HepG2 (cell line): Measurements from ENCODE around the gene CXCL8. TPM values are rescaled to one million over a fixed set of nuclear protein-coding genes. Genes with fewer than 3 reads are reported as not detected.

Source experiments
- ATAC-seq: fragments of 200-7000 bp; cut with Tn5 transposase; 3 replicates; pipeline ENCODE4 v1.9.1; 2020; ENCODE audit warnings: mild to moderate bottlenecking, moderate library complexity
- BruUV-seq: library from RNA; stranded (reverse); fragments of 400-500 nt; replicated peaks from 2 replicates; lab custom pipeline; 2021; lab: Mats Ljungman, UMichigan
- CTCF ChIA-PET: fragments of 300-600 bp; formaldehyde crosslinking; extraction: SDS; loops from one replicate; lab custom pipeline; 2021; ENCODE audit warnings: low total read pairs, inconsistent platforms, low intra/inter-chr PET ratio; lab: Yijun Ruan, JAX
- POLR2A ChIA-PET: fragments of 350-600 bp; sonication (Branson Sonifier 250); formaldehyde crosslinking; loops from one replicate; lab custom pipeline; 2020; ENCODE audit warnings: antibody characterized with exemption, inconsistent platforms; lab: Yijun Ruan, JAX
- DNase-seq: peaks from one replicate; pipeline ENCODE4 v3.0.0-alpha.2; 2015; ENCODE audit warnings: low spot score
- FAIRE-seq: peaks from 3 replicates; lab custom pipeline; 2011; peaks lifted over from hg19 to GRCh38; lab: Jason Lieb, UNC
- H2AFZ ChIP-seq: one replicate; pipeline ENCODE4 v1.6.1; 2011; ENCODE audit warnings: low read length, inconsistent platforms
- H3K27ac ChIP-seq: fragments of 300-600 bp; 3 replicates; pipeline ENCODE4 v1.8.0; 2011; ENCODE audit warnings: mixed run types, mild to moderate bottlenecking, mixed read lengths, low read length, inconsistent platforms; ENCODE audit not compliant: insufficient read depth; ENCODE audit errors: extremely low read length
- H3K27me3 ChIP-seq, 2 experiments: fragments of 200-600 bp in 1 of 2; 2 replicates in 1 of 2; 3 replicates in 1 of 2; pipeline versions ENCODE4 v1.6.0 to v1.8.0; 2011; ENCODE audit warnings: low read length in 2 of 2, mild to moderate bottlenecking in 2 of 2, moderate library complexity in 2 of 2, inconsistent platforms in 1 of 2; ENCODE audit not compliant: insufficient read depth in 2 of 2, control insufficient read depth in 1 of 2
- H3K36me3 ChIP-seq, 2 experiments: fragments of 200-600 bp in 1 of 2; replicated peaks in 1 of 2; 2 replicates in 1 of 2; 3 replicates in 1 of 2; pipeline versions ENCODE4 v1.5.1 to v1.8.0; 2011; ENCODE audit warnings: low read length in 2 of 2, inconsistent platforms in 1 of 2; ENCODE audit not compliant: insufficient read depth in 2 of 2, control insufficient read depth in 1 of 2
- H3K4me1 ChIP-seq: 2 replicates; pipeline ENCODE4 v1.5.1; 2012; ENCODE audit warnings: low read length, inconsistent platforms; ENCODE audit not compliant: insufficient read depth
- H3K4me2 ChIP-seq: 2 replicates; pipeline ENCODE4 v1.6.0; 2011; ENCODE audit warnings: low read depth, low read length, inconsistent platforms
- H3K4me3 ChIP-seq, 3 experiments: fragments of 200-600 bp in 1 of 3; sonication (generic), shearing (Covaris generic) in 1 of 3; replicated peaks in 1 of 3; 2 replicates each; pipeline ENCODE4 v1.5.1; 2011 to 2016; ENCODE audit warnings: low read length in 3 of 3, inconsistent platforms in 2 of 3, low read depth in 2 of 3, mild to moderate bottlenecking in 2 of 3, control low read depth in 1 of 3, mixed read lengths in 1 of 3; ENCODE audit not compliant: insufficient read depth in 1 of 3
- H3K79me2 ChIP-seq: one replicate; pipeline ENCODE4 v1.6.1; 2011; ENCODE audit warnings: low read length, inconsistent platforms; ENCODE audit not compliant: insufficient read depth
- H3K9ac ChIP-seq: 2 replicates; pipeline ENCODE4 v1.6.0; 2011; ENCODE audit warnings: mild to moderate bottlenecking, low read depth, low read length, inconsistent platforms; ENCODE audit not compliant: insufficient read depth
- H3K9me3 ChIP-seq: 2 replicates; pipeline ENCODE4 v1.5.1; 2012; ENCODE audit warnings: mild to moderate bottlenecking, low read length
- H4K20me1 ChIP-seq: 2 replicates; pipeline ENCODE4 v1.6.0; 2011; ENCODE audit warnings: inconsistent platforms, mild to moderate bottlenecking, low read length, moderate library complexity; ENCODE audit not compliant: insufficient read depth
- GATA4 ChIP-seq: sonication (generic); IDR thresholded peaks from 2 replicates; pipeline ENCODE4 v1.6.1; 2016; ENCODE audit warnings: antibody characterized with exemption, low read depth, borderline replicate concordance
- MIXL1 ChIP-seq: IDR thresholded peaks from 2 replicates; pipeline ENCODE4 v1.6.1; 2016
- NR2F2 ChIP-seq: IDR thresholded peaks from 2 replicates; pipeline ENCODE4 v1.6.1; 2012; ENCODE audit warnings: low read depth, inconsistent platforms, borderline replicate concordance
- SKI ChIP-seq: fragments of 450-650 bp; IDR thresholded peaks from one replicate; pipeline ENCODE4 v1.6.1; 2018; ENCODE audit warnings: mild to moderate bottlenecking; ENCODE audit not compliant: partially characterized antibody
- ZKSCAN5 ChIP-seq: sonication (generic); formaldehyde crosslinking; IDR thresholded peaks from 2 replicates; pipeline ENCODE4 v1.5.1; 2020; ENCODE audit warnings: mild to moderate bottlenecking, missing genetic modification reagents
- ZNF720 ChIP-seq: sonication (generic); formaldehyde crosslinking; IDR thresholded peaks from 2 replicates; pipeline ENCODE4 v1.4.0; 2020; ENCODE audit warnings: missing genetic modification reagents
- ZNF792 ChIP-seq: IDR thresholded peaks from 2 replicates; pipeline ENCODE4 v1.6.1; 2016
- ZNF878 ChIP-seq: sonication (generic); formaldehyde crosslinking; IDR thresholded peaks from 2 replicates; pipeline ENCODE4 v1.8.1; 2023; ENCODE audit warnings: mild to moderate bottlenecking, missing genetic modification reagents, moderate library complexity
- WGBS: methylation state at CpG from one replicate; pipeline ENCODE4 v1.1.6; 2017; ENCODE audit warnings: low lambda C conversion rate; 5-methylcytosine and 5-hydroxymethylcytosine counted together
- in situ Hi-C: cut with HindIII; loops from 2 replicates; pipeline ENCODE4 v1.10.0; 2017; ENCODE audit warnings: low pct_unique_long_range_greater_than_20kb; ENCODE audit not compliant: extremely low pct_ligation_motif_present
- intact Hi-C: fragments of 100-400 bp; cut with micrococcal nuclease; formaldehyde crosslinking; loops from one replicate; pipeline ENCODE4 v1.10.0; 2022; ENCODE audit not compliant: unreplicated experiment
- polyA plus RNA-seq, 8 experiments: library from polyadenylated mRNA; depleted of rRNA in 3 of 8; stranded (reverse) in 7 of 8; unstranded in 1 of 8; fragments of >200 nt; fragmentation: Illumina TruSeq in 4 of 8; extraction: Trizol in 4 of 8; gene quantifications; 2 replicates each; pipeline versions ENCODE4 v1.2.1 to v1.2.3, GENCODE V29; 2011 to 2016; ENCODE audit warnings: low read depth in 4 of 8, missing spikeins in 1 of 8, mixed read lengths in 1 of 8; ENCODE audit not compliant: insufficient read depth in 1 of 8
- total RNA-seq, 5 experiments: library from RNA; depleted of rRNA; stranded (reverse); fragments of >200 nt; fragmentation: Illumina TruSeq; extraction: Trizol; gene quantifications; 2 replicates each; pipeline ENCODE4 v1.2.3, GENCODE V29; 2016; ENCODE audit warnings: low read depth in 1 of 5
- TF ChIP-seq, protein P1 (sequence below): sonication (generic); formaldehyde crosslinking; IDR thresholded peaks from 2 replicates; pipeline ENCODE4 v1.4.0; 2020; ENCODE audit warnings: missing genetic modification reagents
- TF ChIP-seq, protein P2 (sequence below): sonication (generic); formaldehyde crosslinking; conservative IDR thresholded peaks from 2 replicates; pipeline ENCODE4 v1.8.0; 2022; ENCODE audit warnings: missing genetic modification reagents
- TF ChIP-seq, protein P3 (sequence below): sonication (generic); formaldehyde crosslinking; IDR thresholded peaks from 2 replicates; pipeline ENCODE4 v1.4.0; 2020; ENCODE audit warnings: missing genetic modification reagents

Gene CXCL8
- total and polyA plus RNA-seq, 2 of the 13 experiments (the other 11 are each of a cell fraction or from before 2014, with no cell fraction given): 1.8 to 7.8 TPM

DNA sequence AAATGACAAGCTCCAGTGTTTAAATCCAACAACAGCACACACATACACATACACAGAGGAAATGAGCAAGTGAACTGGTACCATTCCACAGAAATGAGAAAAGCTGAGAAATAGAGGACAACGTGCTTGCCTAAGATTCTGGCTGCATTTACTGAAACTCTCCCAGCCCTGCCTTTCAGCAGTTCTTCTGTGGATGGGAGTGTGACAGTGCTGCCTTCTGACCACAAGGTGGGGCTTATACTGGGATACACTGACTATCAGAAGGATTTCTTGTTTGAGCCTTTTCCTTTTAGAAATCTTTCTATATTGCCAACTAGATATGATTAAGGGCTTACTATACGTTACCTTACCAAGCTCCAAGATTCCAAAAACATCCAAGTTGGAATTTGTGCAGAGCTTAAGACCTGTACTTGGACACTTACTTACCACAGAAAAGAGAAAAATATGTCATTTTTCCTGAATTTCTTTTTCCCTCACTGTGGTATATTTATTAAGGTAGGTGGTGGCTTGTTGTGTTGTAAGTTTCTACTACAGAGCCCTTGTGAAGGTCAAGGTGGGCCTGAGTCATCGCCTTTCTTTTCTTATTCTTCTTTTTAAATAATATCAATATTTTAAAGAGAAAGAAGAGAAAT, 10.7 kb upstream of the CXCL8 start (continued):
- TF ChIP-seq ZNF878 (CRISPR knock-in tag) (no peak), NR2F2 (no peak)

DNA sequence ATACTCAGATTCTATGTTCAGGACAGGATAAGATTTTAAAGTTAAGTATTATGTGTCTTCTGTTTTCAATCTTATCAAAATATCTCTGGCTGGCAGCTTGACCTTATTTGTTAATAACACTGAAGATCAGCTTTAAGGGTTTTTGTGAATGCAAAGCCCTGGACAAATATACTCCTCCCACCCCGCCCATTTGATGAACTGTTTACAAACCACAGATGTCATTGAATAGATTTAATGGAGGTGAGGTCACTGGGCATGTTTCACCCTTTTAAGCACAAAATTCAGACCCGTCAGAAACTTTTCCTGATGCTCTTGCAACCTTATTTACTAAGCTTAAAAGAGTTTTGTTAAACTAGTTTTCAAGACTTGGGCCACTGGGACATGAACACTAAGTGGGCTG, 10.1 kb upstream of the CXCL8 start:
- 0% methylated on average over 2 of the region's 2 CpGs for WGBS
- Histone ChIP-seq H3K79me2 (no peaks in the 10 kb centered on the region), H3K27me3 (peaks cover 0 to 3% of the 10 kb centered on the region in 2 experiments; a peak in 2 of 5 replicates), H3K27ac (no peak overlapping the region), H3K36me3 (no peaks in the 10 kb centered on the region), H3K9ac (no peak overlapping the region), H3K9me3 (no peaks in the 10 kb centered on the region)
- FAIRE-seq: no peak
- POLR2A ChIA-PET: no interaction called here
- in situ Hi-C loops: no loop called here
- CTCF ChIA-PET: interaction anchor here (1.1 to 3.9 kb wide), 2 partner anchors 10 to 404 kb away, joined by 4 to 47 read pairs; partner anchors contain the start of gene CXCL8
- TF ChIP-seq ZKSCAN5 (CRISPR knock-in tag): no peak
- no peak for TF ChIP-seq MIXL1
- no peak for TF ChIP-seq GATA4
- TF ChIP-seq, protein P1, sequence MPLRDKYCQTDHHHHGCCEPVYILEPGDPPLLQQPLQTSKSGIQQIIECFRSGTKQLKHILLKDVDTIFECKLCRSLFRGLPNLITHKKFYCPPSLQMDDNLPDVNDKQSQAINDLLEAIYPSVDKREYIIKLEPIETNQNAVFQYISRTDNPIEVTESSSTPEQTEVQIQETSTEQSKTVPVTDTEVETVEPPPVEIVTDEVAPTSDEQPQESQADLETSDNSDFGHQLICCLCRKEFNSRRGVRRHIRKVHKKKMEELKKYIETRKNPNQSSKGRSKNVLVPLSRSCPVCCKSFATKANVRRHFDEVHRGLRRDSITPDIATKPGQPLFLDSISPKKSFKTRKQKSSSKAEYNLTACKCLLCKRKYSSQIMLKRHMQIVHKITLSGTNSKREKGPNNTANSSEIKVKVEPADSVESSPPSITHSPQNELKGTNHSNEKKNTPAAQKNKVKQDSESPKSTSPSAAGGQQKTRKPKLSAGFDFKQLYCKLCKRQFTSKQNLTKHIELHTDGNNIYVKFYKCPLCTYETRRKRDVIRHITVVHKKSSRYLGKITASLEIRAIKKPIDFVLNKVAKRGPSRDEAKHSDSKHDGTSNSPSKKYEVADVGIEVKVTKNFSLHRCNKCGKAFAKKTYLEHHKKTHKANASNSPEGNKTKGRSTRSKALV (CRISPR knock-in tag): no peak
- TF ChIP-seq ZNF792 (CRISPR knock-in tag): no peak
- TF ChIP-seq SKI: no peak
- TF ChIP-seq, protein P2, sequence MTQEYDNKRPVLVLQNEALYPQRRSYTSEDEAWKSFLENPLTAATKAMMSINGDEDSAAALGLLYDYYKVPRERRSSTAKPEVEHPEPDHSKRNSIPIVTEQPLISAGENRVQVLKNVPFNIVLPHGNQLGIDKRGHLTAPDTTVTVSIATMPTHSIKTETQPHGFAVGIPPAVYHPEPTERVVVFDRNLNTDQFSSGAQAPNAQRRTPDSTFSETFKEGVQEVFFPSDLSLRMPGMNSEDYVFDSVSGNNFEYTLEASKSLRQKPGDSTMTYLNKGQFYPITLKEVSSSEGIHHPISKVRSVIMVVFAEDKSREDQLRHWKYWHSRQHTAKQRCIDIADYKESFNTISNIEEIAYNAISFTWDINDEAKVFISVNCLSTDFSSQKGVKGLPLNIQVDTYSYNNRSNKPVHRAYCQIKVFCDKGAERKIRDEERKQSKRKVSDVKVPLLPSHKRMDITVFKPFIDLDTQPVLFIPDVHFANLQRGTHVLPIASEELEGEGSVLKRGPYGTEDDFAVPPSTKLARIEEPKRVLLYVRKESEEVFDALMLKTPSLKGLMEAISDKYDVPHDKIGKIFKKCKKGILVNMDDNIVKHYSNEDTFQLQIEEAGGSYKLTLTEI (CRISPR knock-in tag): no peak
- TF ChIP-seq, protein P3, sequence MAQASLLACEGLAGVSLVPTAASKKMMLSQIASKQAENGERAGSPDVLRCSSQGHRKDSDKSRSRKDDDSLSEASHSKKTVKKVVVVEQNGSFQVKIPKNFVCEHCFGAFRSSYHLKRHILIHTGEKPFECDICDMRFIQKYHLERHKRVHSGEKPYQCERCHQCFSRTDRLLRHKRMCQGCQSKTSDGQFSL (CRISPR knock-in tag): no peak
- no peak for TF ChIP-seq ZNF720 (CRISPR knock-in tag)
- TF ChIP-seq, all 625 proteins: peak for 0
- Histone ChIP-seq H4K20me1 (no peaks in the 10 kb centered on the region), H3K4me1 (no peaks in the 10 kb centered on the region), H2AFZ (no peak overlapping the region), H3K4me2 (no peak overlapping the region), H3K4me3 (no peak overlapping the region)
- ATAC-seq (no peak), DNase-seq (no peak)
- intact Hi-C loops: no loop called here
- BruUV-seq: no TSS peak
